Neural progenitor cell (in vitro differentiated cells): Measurements from ENCODE around the gene C16orf74. TPM values are rescaled to one million over a fixed set of nuclear protein-coding genes. Genes with fewer than 3 reads are reported as not detected.

Source experiments
- DNase-seq: peaks from one replicate; pipeline ENCODE4 v3.0.0-alpha.2; 2016; ENCODE audit warnings: low spot score
- H2AFZ ChIP-seq: fragments of 200-600 bp; sonication (generic); replicated peaks from 2 replicates; pipeline ENCODE4 v1.6.1; 2016; ENCODE audit warnings: antibody characterized with exemption
- H3F3A ChIP-seq: fragments of 200-600 bp; sonication (generic); 2 replicates; pipeline ENCODE4 v1.6.1; 2016; ENCODE audit warnings: antibody characterized with exemption, low read depth
- H3K27ac ChIP-seq: fragments of 200-600 bp; sonication (generic); 2 replicates; pipeline ENCODE4 v1.5.1; 2016; ENCODE audit warnings: mild to moderate bottlenecking
- H3K27me3 ChIP-seq: fragments of 200-600 bp; sonication (generic); 2 replicates; pipeline ENCODE4 v1.6.1; 2016; ENCODE audit warnings: mild to moderate bottlenecking, moderate library complexity
- H3K36me3 ChIP-seq: fragments of 200-600 bp; sonication (generic); 2 replicates; pipeline ENCODE4 v1.5.1; 2016
- H3K4me1 ChIP-seq: fragments of 200-600 bp; sonication (generic); 2 replicates; pipeline ENCODE4 v1.6.1; 2016; ENCODE audit warnings: mixed run types
- H3K4me2 ChIP-seq: fragments of 200-600 bp; sonication (generic); 2 replicates; pipeline ENCODE4 v1.6.1; 2016
- H3K4me3 ChIP-seq: fragments of 200-600 bp; sonication (generic); 2 replicates; pipeline ENCODE4 v1.5.1; 2016
- H3K79me2 ChIP-seq: fragments of 200-600 bp; sonication (generic); 2 replicates; pipeline ENCODE4 v1.6.1; 2016; ENCODE audit warnings: low read depth
- H3K9ac ChIP-seq: fragments of 200-600 bp; sonication (generic); 2 replicates; pipeline ENCODE4 v1.6.1; 2016
- H3K9me3 ChIP-seq: fragments of 200-600 bp; sonication (generic); 2 replicates; pipeline ENCODE4 v1.5.1; 2016; ENCODE audit warnings: low read depth
- H4K20me1 ChIP-seq: fragments of 200-600 bp; sonication (generic); 2 replicates; pipeline ENCODE4 v1.6.1; 2016; ENCODE audit warnings: low read depth
- H3K27ac Mint-ChIP-seq: 3 replicates; pipeline ENCODE4 v1.8.0; 2021; ENCODE audit warnings: mixed read lengths
- H3K27me3 Mint-ChIP-seq: 2 replicates; pipeline ENCODE4 v1.8.0; 2022; ENCODE audit warnings: low read depth, mild to moderate bottlenecking, inconsistent platforms, moderate library complexity, mixed read lengths; ENCODE audit not compliant: insufficient read depth
- H3K36me3 Mint-ChIP-seq: 3 replicates; pipeline ENCODE4 v1.8.0; 2021; ENCODE audit warnings: mixed read lengths
- H3K4me1 Mint-ChIP-seq: 3 replicates; pipeline ENCODE4 v1.8.0; 2021; ENCODE audit warnings: mixed read lengths
- H3K4me3 Mint-ChIP-seq: 3 replicates; pipeline ENCODE4 v1.8.0; 2021; ENCODE audit warnings: mild to moderate bottlenecking, moderate library complexity, mixed read lengths
- H3K9me3 Mint-ChIP-seq: 3 replicates; pipeline ENCODE4 v1.8.0; 2020; ENCODE audit warnings: mixed read lengths
- EZH2 ChIP-seq: fragments of 200-600 bp; sonication (generic); IDR thresholded peaks from 2 replicates; pipeline ENCODE4 v1.6.1; 2017; ENCODE audit warnings: antibody characterized with exemption, mild to moderate bottlenecking, moderate library complexity
- EZH2phosphoT487 ChIP-seq: fragments of 200-600 bp; sonication (generic); IDR thresholded peaks from 2 replicates; pipeline ENCODE4 v1.6.1; 2017; ENCODE audit warnings: antibody characterized with exemption
- total RNA-seq: library from RNA; depleted of rRNA; stranded (reverse); fragments of >200 nt; gene quantifications from 2 replicates; pipeline ENCODE4 v1.2.3, GENCODE V29; 2015; ENCODE audit warnings: low replicate concordance
- TF ChIP-seq, protein P1 (sequence below): fragments of 200-600 bp; sonication (generic); IDR thresholded peaks from 2 replicates; pipeline ENCODE4 v1.5.1; 2017; ENCODE audit warnings: antibody characterized with exemption, mild to moderate bottlenecking

C16orf74 gene
- total RNA-seq, 1 donor from 2014 or later = not detected

DNA sequence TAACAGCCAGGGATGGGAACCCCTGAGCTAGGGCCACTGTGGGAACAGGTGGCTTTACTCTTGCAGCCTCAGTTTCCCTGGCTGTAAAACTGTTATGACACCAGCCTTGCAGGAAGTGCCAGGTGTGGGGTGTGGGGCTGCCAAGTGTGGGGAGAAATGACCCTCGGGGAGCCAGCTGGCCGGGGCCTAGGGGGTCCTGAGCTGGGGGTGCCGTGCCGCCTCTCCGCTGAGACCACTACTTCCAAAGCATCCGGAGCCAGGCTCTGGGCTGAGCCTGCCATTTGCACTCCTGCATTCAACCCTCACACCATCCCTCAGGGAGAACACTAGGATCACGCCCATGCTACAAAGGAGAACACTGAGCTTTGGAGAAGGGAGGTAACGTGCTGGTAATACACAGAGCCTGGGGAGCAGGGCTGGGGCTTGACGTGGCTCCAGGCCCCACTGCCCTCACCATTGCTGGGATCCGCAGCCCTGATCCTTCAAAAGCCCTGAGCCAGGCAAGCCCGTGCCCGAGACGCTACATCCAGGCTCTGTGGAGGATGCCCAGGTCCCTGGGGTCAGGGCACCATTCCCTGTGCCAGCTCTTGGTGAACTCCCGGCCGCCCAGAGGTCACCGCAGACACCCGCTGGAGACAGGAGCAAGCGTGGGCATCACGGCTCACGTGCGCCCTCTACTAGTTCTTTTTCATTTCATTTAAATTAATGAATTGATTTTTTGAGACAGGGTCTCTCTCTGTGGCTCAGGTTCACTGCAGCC, 33.3 kb downstream of the C16orf74 start:
- Histone ChIP-seq H3K79me2 (no peaks in the 10 kb centered on the region), H3K9ac (no peak overlapping the region), H4K20me1 (no peaks in the 10 kb centered on the region), H3K4me3 (no peak overlapping the region), H3K27ac (no peak overlapping the region), H2AFZ (no peak overlapping the region), H3F3A (peaks cover 32% of the 10 kb centered on the region), H3K36me3 (no peaks in the 10 kb centered on the region), H3K27me3 (peaks cover 11% of the 10 kb centered on the region), H3K4me1 (peaks cover 32% of the 10 kb centered on the region), H3K9me3 (no peaks in the 10 kb centered on the region), H3K4me2 (no peak overlapping the region)
- no peak overlapping the region for H3K4me3 Mint-ChIP-seq
- peak; percentile 90 for DNase-seq
- peaks cover 14% of the 10 kb centered on the region for H3K27me3 Mint-ChIP-seq
- H3K36me3 Mint-ChIP-seq = no peaks in the 10 kb centered on the region
- H3K9me3 Mint-ChIP-seq = no peaks in the 10 kb centered on the region
- peaks cover 38% of the 10 kb centered on the region for H3K4me1 Mint-ChIP-seq
- TF ChIP-seq EZH2 = no peak
- TF ChIP-seq, protein P1, sequence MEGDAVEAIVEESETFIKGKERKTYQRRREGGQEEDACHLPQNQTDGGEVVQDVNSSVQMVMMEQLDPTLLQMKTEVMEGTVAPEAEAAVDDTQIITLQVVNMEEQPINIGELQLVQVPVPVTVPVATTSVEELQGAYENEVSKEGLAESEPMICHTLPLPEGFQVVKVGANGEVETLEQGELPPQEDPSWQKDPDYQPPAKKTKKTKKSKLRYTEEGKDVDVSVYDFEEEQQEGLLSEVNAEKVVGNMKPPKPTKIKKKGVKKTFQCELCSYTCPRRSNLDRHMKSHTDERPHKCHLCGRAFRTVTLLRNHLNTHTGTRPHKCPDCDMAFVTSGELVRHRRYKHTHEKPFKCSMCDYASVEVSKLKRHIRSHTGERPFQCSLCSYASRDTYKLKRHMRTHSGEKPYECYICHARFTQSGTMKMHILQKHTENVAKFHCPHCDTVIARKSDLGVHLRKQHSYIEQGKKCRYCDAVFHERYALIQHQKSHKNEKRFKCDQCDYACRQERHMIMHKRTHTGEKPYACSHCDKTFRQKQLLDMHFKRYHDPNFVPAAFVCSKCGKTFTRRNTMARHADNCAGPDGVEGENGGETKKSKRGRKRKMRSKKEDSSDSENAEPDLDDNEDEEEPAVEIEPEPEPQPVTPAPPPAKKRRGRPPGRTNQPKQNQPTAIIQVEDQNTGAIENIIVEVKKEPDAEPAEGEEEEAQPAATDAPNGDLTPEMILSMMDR = peak; percentile 84
- H3K27ac Mint-ChIP-seq = no peak overlapping the region

DNA sequence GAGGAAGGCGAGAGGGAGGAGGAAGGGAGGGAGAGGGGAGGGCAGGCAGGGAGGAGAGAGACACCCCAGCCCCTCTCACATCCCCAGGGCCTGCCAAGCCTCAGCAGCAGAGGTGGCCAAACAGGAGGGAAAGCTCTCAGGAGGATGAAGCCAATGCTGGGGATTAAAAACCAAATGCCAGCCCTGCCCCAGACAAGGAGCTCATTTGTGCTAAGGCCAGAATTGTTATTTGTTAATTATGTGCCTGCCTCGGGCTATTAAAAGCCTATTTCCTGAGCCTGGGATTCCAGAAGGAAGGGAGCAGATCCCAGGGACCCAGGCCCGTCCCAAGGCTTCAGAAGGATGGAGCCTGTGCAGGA, 34.2 kb downstream of the C16orf74 start:
- Histone ChIP-seq H3K36me3 (no peaks in the 10 kb centered on the region), H3K79me2 (no peaks in the 10 kb centered on the region), H2AFZ (peak overlapping the region; percentile 2), H3K9me3 (no peaks in the 10 kb centered on the region), H3F3A (peaks cover 32% of the 10 kb centered on the region), H3K4me3 (no peak overlapping the region), H3K4me1 (peaks cover 29% of the 10 kb centered on the region), H3K27ac (no peak overlapping the region), H4K20me1 (no peaks in the 10 kb centered on the region), H3K4me2 (peak overlapping the region; percentile 75), H3K9ac (no peak overlapping the region), H3K27me3 (peaks cover 11% of the 10 kb centered on the region)
- TF ChIP-seq EZH2phosphoT487 = no peak
- TF ChIP-seq, protein P1 = no peak
- TF ChIP-seq EZH2 = no peak
- Mint-ChIP-seq H3K9me3 (peaks cover 3% of the 10 kb centered on the region), H3K4me1 (peaks cover 31% of the 10 kb centered on the region), H3K27ac (no peak overlapping the region), H3K4me3 (no peak overlapping the region), H3K27me3 (peaks cover 18% of the 10 kb centered on the region), H3K36me3 (no peaks in the 10 kb centered on the region)
- no peak for DNase-seq

DNA sequence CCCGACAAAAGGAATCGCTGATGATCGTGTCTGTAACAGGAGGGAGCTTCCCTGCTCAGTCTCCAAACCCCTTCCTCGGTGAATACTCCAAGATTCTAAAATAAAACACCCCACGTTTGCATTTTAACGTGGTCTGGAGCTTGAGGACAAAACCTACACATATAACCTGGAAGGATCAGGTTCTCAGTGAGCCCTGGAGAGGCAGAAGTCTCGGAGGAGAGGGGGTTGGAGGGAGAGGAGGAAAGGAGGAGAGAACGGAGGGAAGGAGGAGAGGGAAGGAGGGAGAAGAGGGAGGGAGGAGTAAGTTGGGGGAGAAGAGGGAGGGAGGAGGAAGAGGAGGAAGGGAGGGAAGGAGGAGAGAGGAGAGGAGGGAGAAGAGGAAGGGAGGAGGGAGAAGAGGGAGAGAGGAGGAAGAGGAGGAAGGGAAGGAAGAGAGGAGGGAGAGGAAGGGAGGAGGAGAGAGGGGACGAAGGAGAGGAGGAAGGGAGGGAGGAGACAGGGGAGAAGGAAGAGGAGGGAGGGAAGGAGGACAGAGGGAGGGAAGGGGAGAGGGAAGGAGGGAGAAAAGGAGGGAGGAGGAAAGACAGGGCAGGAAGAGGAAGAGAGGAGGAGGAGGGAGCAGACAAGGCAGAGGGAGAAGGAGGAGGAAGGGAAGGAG, 34.7 kb downstream of the C16orf74 start:
- Histone ChIP-seq H4K20me1 (no peaks in the 10 kb centered on the region), H3K27ac (peak overlapping the region; percentile 56), H3K4me1 (peaks cover 29% of the 10 kb centered on the region), H3K27me3 (peaks cover 11% of the 10 kb centered on the region), H3K79me2 (no peaks in the 10 kb centered on the region), H3K4me2 (peak overlapping the region; percentile 75), H3K9ac (no peak overlapping the region), H3F3A (peaks cover 32% of the 10 kb centered on the region), H3K9me3 (no peaks in the 10 kb centered on the region), H2AFZ (peak overlapping the region; percentile 66), H3K4me3 (peak overlapping the region; percentile 26), H3K36me3 (no peaks in the 10 kb centered on the region)
- TF ChIP-seq EZH2 (no peak), EZH2phosphoT487 (no peak)
- TF ChIP-seq, protein P1 = no peak
- Mint-ChIP-seq H3K4me3 (peak overlapping the region; percentile 74), H3K27me3 (peaks cover 16% of the 10 kb centered on the region), H3K27ac (peak overlapping the region; percentile 96), H3K36me3 (no peaks in the 10 kb centered on the region), H3K9me3 (peaks cover 3% of the 10 kb centered on the region), H3K4me1 (peaks cover 27% of the 10 kb centered on the region)
- DNase-seq = no peak
